ENCODE results near the gene COL12A1. TPM values are rescaled to one million over a fixed set of nuclear protein-coding genes. Genes with fewer than 3 reads are reported as not detected.

Gene COL12A1
- total RNA-seq, 1 donor from 2014 or later = 28.3 TPM

Other genes starting within 250 kb of the COL12A1 start
- gene COX7A2, start 37.7 kb upstream of the COL12A1 start, total RNA-seq = 96.9 TPM
- 125 TPM for gene TMEM30A, start 78.7 kb upstream of the COL12A1 start, total RNA-seq